SK-N-SH treated with all-trans-retinoic acid at 6 μM for 48 hours (cell line): Measurements from ENCODE around the gene CLTRN.
"Not testable (repeated sequence)": the region's sequence is repeated elsewhere in the genome, so short reads cannot be mapped to it uniquely, and the experiment has no call there.

ENCODE experiments used
- ARNTL ChIP-seq: fragments of 450-650 bp; formaldehyde crosslinking; IDR thresholded peaks from 2 replicates; pipeline ENCODE4 v1.5.0; 2020; ENCODE audit warnings: low read depth, mild to moderate bottlenecking, moderate library complexity, borderline replicate concordance
- ESRRG ChIP-seq: fragments of 250-450 bp; sonication (Bioruptor Pico); IDR thresholded peaks from 2 replicates; pipeline ENCODE4 v1.6.1; 2021; ENCODE audit warnings: mild to moderate bottlenecking
- GLIS3 ChIP-seq: fragments of 250-450 bp; sonication (Bioruptor Pico); IDR thresholded peaks from 2 replicates; pipeline ENCODE4 v1.5.0; 2020; ENCODE audit warnings: mild to moderate bottlenecking, moderate library complexity
- ISL1 ChIP-seq: fragments of 250-450 bp; sonication (Bioruptor Pico); IDR thresholded peaks from 2 replicates; pipeline ENCODE4 v2.1.2; 2022; ENCODE audit warnings: mild to moderate bottlenecking, moderate library complexity
- PATZ1 ChIP-seq: fragments of 250-450 bp; sonication (Bioruptor Pico); IDR thresholded peaks from 2 replicates; pipeline ENCODE4 v1.8.0; 2020; ENCODE audit warnings: mild to moderate bottlenecking, moderate library complexity, borderline replicate concordance
- PPARA ChIP-seq: fragments of 250-450 bp; sonication (Bioruptor Pico); IDR thresholded peaks from 2 replicates; pipeline ENCODE4 v1.5.0; 2020; ENCODE audit warnings: mild to moderate bottlenecking, borderline replicate concordance
- TOX ChIP-seq: fragments of 250-450 bp; sonication (Bioruptor Pico); IDR thresholded peaks from 2 replicates; pipeline ENCODE4 v1.8.0; 2021; ENCODE audit warnings: mild to moderate bottlenecking, moderate library complexity, borderline replicate concordance
- ZC3H10 ChIP-seq: fragments of 250-450 bp; sonication (Bioruptor Pico); IDR thresholded peaks from 2 replicates; pipeline ENCODE4 v1.5.1; 2021; ENCODE audit warnings: mild to moderate bottlenecking, moderate library complexity
- ZFP3 ChIP-seq: fragments of 250-450 bp; sonication (Bioruptor Pico); IDR thresholded peaks from 2 replicates; pipeline ENCODE4 v1.5.0; 2020; ENCODE audit warnings: mild to moderate bottlenecking, moderate library complexity
- ZFP30 ChIP-seq: fragments of 450-650 bp; formaldehyde crosslinking; IDR thresholded peaks from 2 replicates; pipeline ENCODE4 v1.5.0; 2022; ENCODE audit warnings: mild to moderate bottlenecking, moderate library complexity
- ZNF565 ChIP-seq: fragments of 450-650 bp; formaldehyde crosslinking; conservative IDR thresholded peaks from 2 replicates; pipeline ENCODE4 v1.5.0; 2020; ENCODE audit warnings: low read depth, mild to moderate bottlenecking, moderate library complexity
- TF ChIP-seq, protein P1 (sequence below): fragments of 250-450 bp; sonication (Bioruptor Pico); IDR thresholded peaks from 2 replicates; pipeline ENCODE4 v1.8.0; 2021; ENCODE audit warnings: low read depth, mild to moderate bottlenecking, moderate library complexity, borderline replicate concordance
- TF ChIP-seq, protein P2 (sequence below): fragments of 250-450 bp; sonication (Bioruptor Pico); IDR thresholded peaks from 2 replicates; pipeline ENCODE4 v1.5.1; 2021; ENCODE audit warnings: mild to moderate bottlenecking, moderate library complexity
- TF ChIP-seq, protein P3 (sequence below): fragments of 250-450 bp; sonication (Bioruptor Pico); IDR thresholded peaks from 2 replicates; pipeline ENCODE4 v1.5.1; 2020; ENCODE audit warnings: low read depth, mild to moderate bottlenecking, moderate library complexity

DNA sequence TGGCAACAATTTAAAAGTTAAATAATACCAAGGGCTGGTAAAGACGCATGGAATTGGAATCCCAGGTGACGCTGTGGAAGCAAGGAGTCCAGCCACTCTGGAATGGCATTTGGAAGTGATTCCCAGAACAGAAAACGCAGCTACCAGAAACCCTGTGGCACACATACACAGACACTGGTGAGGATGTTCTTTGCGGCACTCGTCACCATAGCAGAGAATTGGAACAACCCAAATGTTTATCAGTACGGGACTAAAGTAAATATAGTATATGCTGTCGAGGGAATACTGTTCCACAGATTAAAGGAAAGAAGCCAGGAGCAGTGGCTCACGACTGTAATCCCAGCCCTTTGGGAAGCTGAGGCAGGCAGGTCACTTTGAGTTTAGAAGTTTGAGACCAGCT lies 39.7 kb upstream of the CLTRN start:
- TF ChIP-seq, protein P1, sequence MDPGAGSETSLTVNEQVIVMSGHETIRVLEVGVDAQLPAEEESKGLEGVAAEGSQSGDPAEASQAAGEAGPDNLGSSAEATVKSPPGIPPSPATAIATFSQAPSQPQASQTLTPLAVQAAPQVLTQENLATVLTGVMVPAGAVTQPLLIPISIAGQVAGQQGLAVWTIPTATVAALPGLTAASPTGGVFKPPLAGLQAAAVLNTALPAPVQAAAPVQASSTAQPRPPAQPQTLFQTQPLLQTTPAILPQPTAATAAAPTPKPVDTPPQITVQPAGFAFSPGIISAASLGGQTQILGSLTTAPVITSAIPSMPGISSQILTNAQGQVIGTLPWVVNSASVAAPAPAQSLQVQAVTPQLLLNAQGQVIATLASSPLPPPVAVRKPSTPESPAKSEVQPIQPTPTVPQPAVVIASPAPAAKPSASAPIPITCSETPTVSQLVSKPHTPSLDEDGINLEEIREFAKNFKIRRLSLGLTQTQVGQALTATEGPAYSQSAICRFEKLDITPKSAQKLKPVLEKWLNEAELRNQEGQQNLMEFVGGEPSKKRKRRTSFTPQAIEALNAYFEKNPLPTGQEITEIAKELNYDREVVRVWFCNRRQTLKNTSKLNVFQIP (CRISPR knock-in tag), result not testable (repeated sequence)
- TF ChIP-seq, protein P2, sequence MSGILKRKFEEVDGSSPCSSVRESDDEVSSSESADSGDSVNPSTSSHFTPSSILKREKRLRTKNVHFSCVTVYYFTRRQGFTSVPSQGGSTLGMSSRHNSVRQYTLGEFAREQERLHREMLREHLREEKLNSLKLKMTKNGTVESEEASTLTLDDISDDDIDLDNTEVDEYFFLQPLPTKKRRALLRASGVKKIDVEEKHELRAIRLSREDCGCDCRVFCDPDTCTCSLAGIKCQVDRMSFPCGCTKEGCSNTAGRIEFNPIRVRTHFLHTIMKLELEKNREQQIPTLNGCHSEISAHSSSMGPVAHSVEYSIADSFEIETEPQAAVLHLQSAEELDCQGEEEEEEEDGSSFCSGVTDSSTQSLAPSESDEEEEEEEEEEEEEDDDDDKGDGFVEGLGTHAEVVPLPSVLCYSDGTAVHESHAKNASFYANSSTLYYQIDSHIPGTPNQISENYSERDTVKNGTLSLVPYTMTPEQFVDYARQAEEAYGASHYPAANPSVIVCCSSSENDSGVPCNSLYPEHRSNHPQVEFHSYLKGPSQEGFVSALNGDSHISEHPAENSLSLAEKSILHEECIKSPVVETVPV (CRISPR knock-in tag), result not testable (repeated sequence)
- TF ChIP-seq ESRRG (CRISPR knock-in tag); PATZ1; ZFP3 (CRISPR knock-in tag); GLIS3 (CRISPR knock-in tag); ZNF565 (CRISPR knock-in tag); ZC3H10; PPARA (CRISPR knock-in tag); TOX (CRISPR knock-in tag); ZFP30 (CRISPR knock-in tag); ARNTL; ISL1: not testable (repeated sequence)
- TF ChIP-seq, protein P3, sequence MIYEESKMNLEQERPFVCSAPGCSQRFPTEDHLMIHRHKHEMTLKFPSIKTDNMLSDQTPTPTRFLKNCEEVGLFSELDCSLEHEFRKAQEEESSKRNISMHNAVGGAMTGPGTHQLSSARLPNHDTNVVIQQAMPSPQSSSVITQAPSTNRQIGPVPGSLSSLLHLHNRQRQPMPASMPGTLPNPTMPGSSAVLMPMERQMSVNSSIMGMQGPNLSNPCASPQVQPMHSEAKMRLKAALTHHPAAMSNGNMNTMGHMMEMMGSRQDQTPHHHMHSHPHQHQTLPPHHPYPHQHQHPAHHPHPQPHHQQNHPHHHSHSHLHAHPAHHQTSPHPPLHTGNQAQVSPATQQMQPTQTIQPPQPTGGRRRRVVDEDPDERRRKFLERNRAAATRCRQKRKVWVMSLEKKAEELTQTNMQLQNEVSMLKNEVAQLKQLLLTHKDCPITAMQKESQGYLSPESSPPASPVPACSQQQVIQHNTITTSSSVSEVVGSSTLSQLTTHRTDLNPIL (CRISPR knock-in tag), result not testable (repeated sequence)
